Vein endothelial cell (primary cell): ENCODE data around the gene GABRG2. TPM values are rescaled to one million over a fixed set of nuclear protein-coding genes. Genes with fewer than 3 reads are reported as not detected.

Experiments
- total RNA-seq: library from RNA; depleted of rRNA; stranded (reverse); fragments of >200 nt; gene quantifications from 2 replicates; pipeline ENCODE4 v1.2.3, GENCODE V29; 2012

Gene GABRG2
- not detected in 2 replicates for total RNA-seq

GRCh38 chr5:162067655-162068411 lies at the start of gene GABRG2:
Gene GABRG2, plus strand, starts transcription at chr5:162067773. Its CDS starts 227 bp downstream, at chr5:162068000.

Other genes with a start within 250 kb of the GABRG2 start
- not detected in 2 replicates for gene GABRA1, start 219.7 kb upstream of the GABRG2 start, total RNA-seq